Measurements from ENCODE around the gene PRKAA1. TPM values are rescaled to one million over a fixed set of nuclear protein-coding genes. Genes with fewer than 3 reads are reported as not detected.

Gene PRKAA1
- polyA plus RNA-seq, 1 donor from 2014 or later: 66.9 TPM

DNA sequence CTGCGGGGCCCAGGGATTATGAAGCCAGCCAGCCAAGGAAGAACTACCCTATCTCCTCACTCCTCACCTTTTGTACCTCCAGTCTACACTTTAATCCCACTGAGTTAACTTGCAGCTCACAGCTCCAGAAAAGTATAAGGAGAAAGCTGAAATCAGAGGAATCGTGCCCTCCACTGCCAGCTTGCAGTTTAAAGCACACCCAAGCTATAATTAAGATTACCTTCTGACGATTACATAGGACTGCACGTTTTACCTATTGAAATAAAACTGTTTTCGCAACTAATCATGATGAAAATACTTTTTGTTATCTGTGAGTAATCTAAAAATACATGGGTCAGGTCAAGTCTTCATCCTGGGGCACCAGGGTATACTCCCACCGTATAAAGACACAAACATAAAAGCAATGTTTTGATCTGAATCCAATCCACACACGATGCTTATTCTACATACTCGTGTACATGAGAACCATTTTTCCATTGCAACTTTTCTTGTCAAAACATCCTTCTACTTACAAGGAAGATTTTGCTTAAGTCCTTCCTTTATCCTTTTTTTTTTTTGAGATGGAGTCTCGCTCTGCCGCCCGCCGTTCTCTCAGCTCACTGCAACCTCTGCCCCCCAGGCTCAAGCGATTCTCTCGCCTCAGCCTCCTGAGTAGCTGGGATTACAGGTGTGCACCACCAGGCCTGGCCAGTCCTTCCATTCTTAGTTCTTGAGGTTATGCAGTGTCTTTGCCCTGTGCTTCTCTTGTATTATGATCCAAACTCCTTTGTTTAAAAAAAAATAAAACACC is 29.2 kb upstream of the PRKAA1 start:
- no peak overlapping the region for H3K27ac ChIP-seq (ENCODE audit: low read length)
- H2AFZ ChIP-seq (ENCODE audit: low read depth, low read length): no peak overlapping the region
- peaks cover 9% of the 10 kb centered on the region for H3K36me3 ChIP-seq (ENCODE audit: insufficient read depth, low read length)
- H4K20me1 ChIP-seq (ENCODE audit: insufficient read depth): no peaks in the 10 kb centered on the region
- no peaks in the 10 kb centered on the region for H3K9me2 ChIP-seq (ENCODE audit: insufficient read depth, low read length)
- no peak overlapping the region for H3K4me2 ChIP-seq (ENCODE audit: low read length)
- no peak overlapping the region for H3K4me3 ChIP-seq (ENCODE audit: low read length)
- H3K27me3 ChIP-seq (ENCODE audit: insufficient read depth, low read depth, low read length): no peaks in the 10 kb centered on the region
- no peaks in the 10 kb centered on the region for H3K9me3 ChIP-seq (ENCODE audit: low read length)
- no peaks in the 10 kb centered on the region for H3F3A ChIP-seq (ENCODE audit: insufficient read depth, low read length, poor library complexity, severe bottlenecking)
- no peaks in the 10 kb centered on the region for H3K79me2 ChIP-seq (replicated peaks; ENCODE audit: insufficient read depth, low read length)
- no peak overlapping the region for H3K9ac ChIP-seq (ENCODE audit: low read length)
- no peak for TF ChIP-seq POLR2AphosphoS5 (IDR thresholded peaks at IDR 0.05)
- TF ChIP-seq, protein P1, sequence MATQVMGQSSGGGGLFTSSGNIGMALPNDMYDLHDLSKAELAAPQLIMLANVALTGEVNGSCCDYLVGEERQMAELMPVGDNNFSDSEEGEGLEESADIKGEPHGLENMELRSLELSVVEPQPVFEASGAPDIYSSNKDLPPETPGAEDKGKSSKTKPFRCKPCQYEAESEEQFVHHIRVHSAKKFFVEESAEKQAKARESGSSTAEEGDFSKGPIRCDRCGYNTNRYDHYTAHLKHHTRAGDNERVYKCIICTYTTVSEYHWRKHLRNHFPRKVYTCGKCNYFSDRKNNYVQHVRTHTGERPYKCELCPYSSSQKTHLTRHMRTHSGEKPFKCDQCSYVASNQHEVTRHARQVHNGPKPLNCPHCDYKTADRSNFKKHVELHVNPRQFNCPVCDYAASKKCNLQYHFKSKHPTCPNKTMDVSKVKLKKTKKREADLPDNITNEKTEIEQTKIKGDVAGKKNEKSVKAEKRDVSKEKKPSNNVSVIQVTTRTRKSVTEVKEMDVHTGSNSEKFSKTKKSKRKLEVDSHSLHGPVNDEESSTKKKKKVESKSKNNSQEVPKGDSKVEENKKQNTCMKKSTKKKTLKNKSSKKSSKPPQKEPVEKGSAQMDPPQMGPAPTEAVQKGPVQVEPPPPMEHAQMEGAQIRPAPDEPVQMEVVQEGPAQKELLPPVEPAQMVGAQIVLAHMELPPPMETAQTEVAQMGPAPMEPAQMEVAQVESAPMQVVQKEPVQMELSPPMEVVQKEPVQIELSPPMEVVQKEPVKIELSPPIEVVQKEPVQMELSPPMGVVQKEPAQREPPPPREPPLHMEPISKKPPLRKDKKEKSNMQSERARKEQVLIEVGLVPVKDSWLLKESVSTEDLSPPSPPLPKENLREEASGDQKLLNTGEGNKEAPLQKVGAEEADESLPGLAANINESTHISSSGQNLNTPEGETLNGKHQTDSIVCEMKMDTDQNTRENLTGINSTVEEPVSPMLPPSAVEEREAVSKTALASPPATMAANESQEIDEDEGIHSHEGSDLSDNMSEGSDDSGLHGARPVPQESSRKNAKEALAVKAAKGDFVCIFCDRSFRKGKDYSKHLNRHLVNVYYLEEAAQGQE (IDR thresholded peaks at IDR 0.05; ENCODE audit: borderline replicate concordance): no peak
- TF ChIP-seq MXI1 (conservative IDR thresholded peaks at IDR 0.05; ENCODE audit: poor library complexity, severe bottlenecking): no peak
- TF ChIP-seq TAF1 (IDR thresholded peaks at IDR 0.05; ENCODE audit: low read depth): no peak
- no peak for TF ChIP-seq EP300 (conservative IDR thresholded peaks at IDR 0.05; ENCODE audit: poor library complexity, severe bottlenecking)
- TF ChIP-seq EZH2 (IDR thresholded peaks at IDR 0.05; ENCODE audit: borderline replicate concordance, insufficient read depth, low read length, poor library complexity, severe bottlenecking): no peak
- TF ChIP-seq, protein P2, sequence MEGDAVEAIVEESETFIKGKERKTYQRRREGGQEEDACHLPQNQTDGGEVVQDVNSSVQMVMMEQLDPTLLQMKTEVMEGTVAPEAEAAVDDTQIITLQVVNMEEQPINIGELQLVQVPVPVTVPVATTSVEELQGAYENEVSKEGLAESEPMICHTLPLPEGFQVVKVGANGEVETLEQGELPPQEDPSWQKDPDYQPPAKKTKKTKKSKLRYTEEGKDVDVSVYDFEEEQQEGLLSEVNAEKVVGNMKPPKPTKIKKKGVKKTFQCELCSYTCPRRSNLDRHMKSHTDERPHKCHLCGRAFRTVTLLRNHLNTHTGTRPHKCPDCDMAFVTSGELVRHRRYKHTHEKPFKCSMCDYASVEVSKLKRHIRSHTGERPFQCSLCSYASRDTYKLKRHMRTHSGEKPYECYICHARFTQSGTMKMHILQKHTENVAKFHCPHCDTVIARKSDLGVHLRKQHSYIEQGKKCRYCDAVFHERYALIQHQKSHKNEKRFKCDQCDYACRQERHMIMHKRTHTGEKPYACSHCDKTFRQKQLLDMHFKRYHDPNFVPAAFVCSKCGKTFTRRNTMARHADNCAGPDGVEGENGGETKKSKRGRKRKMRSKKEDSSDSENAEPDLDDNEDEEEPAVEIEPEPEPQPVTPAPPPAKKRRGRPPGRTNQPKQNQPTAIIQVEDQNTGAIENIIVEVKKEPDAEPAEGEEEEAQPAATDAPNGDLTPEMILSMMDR (IDR thresholded peaks at IDR 0.05; ENCODE audit: poor library complexity, severe bottlenecking): no peak
- no peak for TF ChIP-seq SMC3 (conservative IDR thresholded peaks at IDR 0.05; ENCODE audit: poor library complexity)
- TF ChIP-seq RAD21 (conservative IDR thresholded peaks at IDR 0.05): no peak

DNA sequence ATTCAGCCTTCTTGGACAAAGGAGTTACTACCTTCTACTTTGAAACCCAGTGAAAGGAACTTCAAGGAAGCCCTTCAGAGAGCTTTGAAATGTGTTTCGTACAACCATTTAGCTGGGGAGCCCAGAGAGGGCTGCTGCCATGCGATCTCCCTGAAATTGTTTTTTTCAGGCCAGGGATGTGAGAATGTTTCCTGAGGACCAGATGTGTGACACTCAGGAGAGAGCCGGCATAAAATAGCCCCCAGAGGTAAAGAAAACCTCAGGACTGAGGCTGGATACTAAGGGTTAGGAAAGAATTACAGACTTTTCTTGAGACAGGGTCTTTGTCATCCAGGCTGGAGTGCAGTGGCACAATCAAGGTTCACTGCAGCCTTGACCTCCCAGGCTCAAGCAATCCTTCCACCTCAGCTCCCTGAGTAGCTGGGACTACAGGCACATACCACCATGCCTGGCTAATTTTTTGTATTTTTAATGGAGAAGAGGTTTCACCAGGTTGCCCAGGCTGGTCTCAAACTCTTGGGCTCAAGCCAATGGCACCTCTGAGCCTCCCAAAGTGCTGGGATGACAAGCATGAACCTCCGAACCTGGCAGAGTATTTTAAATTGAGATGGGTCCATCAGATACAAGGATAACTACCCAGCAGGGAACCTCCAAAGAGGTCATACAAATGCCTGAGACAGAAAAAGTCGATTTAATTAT is 28.5 kb upstream of the PRKAA1 start:
- TF ChIP-seq, protein P2 (IDR thresholded peaks at IDR 0.05; ENCODE audit: poor library complexity, severe bottlenecking): no peak
- TF ChIP-seq RAD21 (conservative IDR thresholded peaks at IDR 0.05): no peak
- TF ChIP-seq MXI1 (conservative IDR thresholded peaks at IDR 0.05; ENCODE audit: poor library complexity, severe bottlenecking): no peak
- TF ChIP-seq, protein P1 (IDR thresholded peaks at IDR 0.05; ENCODE audit: borderline replicate concordance): no peak
- no peak for TF ChIP-seq SMC3 (conservative IDR thresholded peaks at IDR 0.05; ENCODE audit: poor library complexity)
- TF ChIP-seq EZH2 (IDR thresholded peaks at IDR 0.05; ENCODE audit: borderline replicate concordance, insufficient read depth, low read length, poor library complexity, severe bottlenecking): no peak
- no peak for TF ChIP-seq TAF1 (IDR thresholded peaks at IDR 0.05; ENCODE audit: low read depth)
- TF ChIP-seq EP300 (conservative IDR thresholded peaks at IDR 0.05; ENCODE audit: poor library complexity, severe bottlenecking): no peak
- no peak for TF ChIP-seq POLR2AphosphoS5 (IDR thresholded peaks at IDR 0.05)
- Histone ChIP-seq H4K20me1 (ENCODE audit: insufficient read depth) (no peaks in the 10 kb centered on the region), H3K27me3 (ENCODE audit: insufficient read depth, low read depth, low read length) (no peaks in the 10 kb centered on the region), H3K27ac (ENCODE audit: low read length) (no peak overlapping the region), H2AFZ (ENCODE audit: low read depth, low read length) (no peak overlapping the region), H3K4me2 (ENCODE audit: low read length) (no peak overlapping the region), H3K4me3 (ENCODE audit: low read length) (no peak overlapping the region), H3K9me2 (ENCODE audit: insufficient read depth, low read length) (no peaks in the 10 kb centered on the region), H3K9ac (ENCODE audit: low read length) (no peak overlapping the region), H3K79me2 (replicated peaks; ENCODE audit: insufficient read depth, low read length) (no peaks in the 10 kb centered on the region), H3K36me3 (ENCODE audit: insufficient read depth, low read length) (peaks cover 9% of the 10 kb centered on the region), H3F3A (ENCODE audit: insufficient read depth, low read length, poor library complexity, severe bottlenecking) (no peaks in the 10 kb centered on the region), H3K9me3 (ENCODE audit: low read length) (no peaks in the 10 kb centered on the region)

Data from neural cell (in vitro differentiated cells).